MCF 10A (cell line): ENCODE data around the gene CDK2AP2. TPM values are rescaled to one million over a fixed set of nuclear protein-coding genes. Genes with fewer than 3 reads are reported as not detected.
A peak's percentile ranks its signal among the peaks of the same experiment; 100 is the strongest.

ENCODE experiments used
- BruUV-seq: library from RNA; stranded (reverse); fragments of 400-500 nt; replicated peaks from 2 replicates; lab custom pipeline; 2021; lab: Mats Ljungman, UMichigan
- CTCF ChIA-PET: fragments of 300-600 bp; sonication (Branson Sonifier 250); formaldehyde crosslinking; extraction: SDS; loops from one replicate; lab custom pipeline; 2021; ENCODE audit warnings: antibody characterized with exemption, inconsistent platforms; lab: Yijun Ruan, JAX
- POLR2A ChIA-PET: fragments of 300-600, 350-650 bp; sonication (Branson Sonifier 250); formaldehyde crosslinking; extraction: SDS; loops from one replicate; lab custom pipeline; 2020; ENCODE audit warnings: antibody characterized with exemption, inconsistent platforms; lab: Yijun Ruan, JAX
- DNase-seq: peaks from one replicate; pipeline ENCODE4 v3.0.0-alpha.2; 2018; ENCODE audit not compliant: unreplicated experiment
- H3K27ac Mint-ChIP-seq: one replicate; pipeline ENCODE4 v1.8.0; 2022; ENCODE audit warnings: mild to moderate bottlenecking, low read depth, mixed read lengths; ENCODE audit not compliant: unreplicated experiment
- H3K27me3 Mint-ChIP-seq: one replicate; pipeline ENCODE4 v1.8.0; 2022; ENCODE audit warnings: mixed read lengths; ENCODE audit not compliant: insufficient read depth, unreplicated experiment
- H3K36me3 Mint-ChIP-seq: one replicate; pipeline ENCODE4 v1.8.0; 2022; ENCODE audit warnings: mild to moderate bottlenecking, moderate library complexity, mixed read lengths; ENCODE audit not compliant: insufficient read depth, unreplicated experiment
- H3K4me1 Mint-ChIP-seq: one replicate; pipeline ENCODE4 v1.8.0; 2022; ENCODE audit warnings: mixed read lengths; ENCODE audit not compliant: insufficient read depth, unreplicated experiment
- H3K4me3 Mint-ChIP-seq: one replicate; pipeline ENCODE4 v1.8.0; 2022; ENCODE audit warnings: mild to moderate bottlenecking, moderate library complexity, mixed read lengths; ENCODE audit not compliant: unreplicated experiment
- H3K9me3 Mint-ChIP-seq: one replicate; pipeline ENCODE4 v1.8.0; 2022; ENCODE audit warnings: mixed read lengths; ENCODE audit not compliant: unreplicated experiment
- CTCF ChIP-seq: fragments of 200-600 bp; IDR thresholded peaks from one replicate; pipeline ENCODE4 v1.8.0; 2022; ENCODE audit warnings: antibody characterized with exemption, mild to moderate bottlenecking; ENCODE audit not compliant: unreplicated experiment
- intact Hi-C: fragments of 100-400 bp; cut with micrococcal nuclease; formaldehyde crosslinking; loops from 2 replicates; pipeline ENCODE4 v1.14.1; 2022
- total RNA-seq: library from RNA; stranded (reverse); gene quantifications from 2 replicates; pipeline ENCODE4 v1.2.3, GENCODE V29; 2022

Gene CDK2AP2
- total RNA-seq, 1 experiment from 2014 or later, result 93.7 TPM

DNA sequence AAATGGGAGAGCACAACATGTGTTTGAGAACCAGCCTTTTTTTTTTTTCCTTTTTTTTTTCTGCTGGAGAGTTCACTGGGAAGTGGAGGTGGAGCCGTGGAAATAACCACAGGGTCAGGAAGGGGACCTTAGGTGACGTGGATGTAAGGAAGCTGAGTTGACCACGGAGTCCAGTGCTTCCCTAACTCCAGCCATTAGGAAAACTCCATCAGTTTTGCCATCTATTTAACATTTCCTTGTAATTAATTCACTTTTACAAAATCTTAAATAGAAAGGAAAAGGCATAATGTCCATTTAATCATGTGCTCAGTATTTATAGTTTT, 2.0 kb upstream of the CDK2AP2 start:
- Mint-ChIP-seq H3K27me3 (peaks cover 12% of the 10 kb centered on the region), H3K27ac (no peak overlapping the region), H3K36me3 (peaks cover 6% of the 10 kb centered on the region), H3K4me3 (no peak overlapping the region), H3K9me3 (no peaks in the 10 kb centered on the region), H3K4me1 (peaks cover 20% of the 10 kb centered on the region)
- CTCF ChIA-PET, result no interaction called here
- POLR2A ChIA-PET, result no interaction called here
- TF ChIP-seq CTCF, result no peak
- intact Hi-C loops, result no loop called here
- DNase-seq, result no peak
- no TSS peak for BruUV-seq

DNA sequence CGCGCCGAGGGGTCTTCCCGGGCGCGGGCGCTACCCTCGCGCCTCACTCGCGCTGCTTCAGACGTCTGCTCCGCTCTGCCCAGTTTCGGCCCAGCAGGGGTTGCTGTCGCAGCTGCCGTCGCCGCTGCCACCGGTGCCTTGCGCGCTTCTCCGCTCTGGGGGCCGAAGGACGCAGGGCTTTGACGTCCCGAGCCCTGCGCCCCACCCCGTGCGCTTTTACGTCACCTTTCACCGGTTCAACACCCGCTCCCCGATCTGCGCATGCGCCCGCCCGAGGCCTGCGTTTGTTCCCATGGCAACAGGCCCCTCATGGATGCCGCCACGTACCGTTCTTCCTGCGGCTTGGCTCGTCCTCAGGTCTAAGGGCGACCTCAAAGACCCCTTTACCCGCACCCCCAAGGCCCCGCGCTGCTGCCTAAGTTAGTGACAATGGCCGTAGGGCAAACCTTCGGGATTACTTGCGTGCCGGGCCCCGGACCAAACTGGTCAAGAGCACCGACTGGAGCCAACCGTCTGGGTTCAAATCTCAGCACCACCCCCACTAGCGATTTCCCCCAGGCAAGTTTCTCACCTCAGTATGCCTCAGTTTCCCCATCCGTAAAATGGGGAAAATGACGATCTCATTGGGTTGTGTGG, 642 bp upstream of the CDK2AP2 start:
- TF ChIP-seq CTCF, result no peak
- Mint-ChIP-seq H3K4me1 (peaks cover 20% of the 10 kb centered on the region), H3K9me3 (no peaks in the 10 kb centered on the region), H3K27ac (peak overlapping the region; percentile 89), H3K27me3 (no peaks in the 10 kb centered on the region), H3K36me3 (peaks cover 6% of the 10 kb centered on the region), H3K4me3 (peak overlapping the region; percentile 92)
- ChIA-PET CTCF (interaction anchor here (1.2 to 1.4 kb wide), 2 partner anchors 43 to 138 kb away, joined by 3 to 5 read pairs; no protein-coding TSS in a partner anchor), POLR2A (interaction anchor here (0.6 to 1.9 kb wide), 4 partner anchors 10 to 107 kb away, joined by 3 to 8 read pairs (median 6); partner anchors contain the start of genes GSTP1 and PPP1CA)
- DNase-seq, result peak; percentile 95
- intact Hi-C loops, result loop anchor here (1.0 to 5.0 kb wide), 2 partner anchors 74 to 80 kb away; partner anchors contain the start of genes GSTP1 and RPS6KB2
- BruUV-seq, result TSS peak; percentile 65

DNA sequence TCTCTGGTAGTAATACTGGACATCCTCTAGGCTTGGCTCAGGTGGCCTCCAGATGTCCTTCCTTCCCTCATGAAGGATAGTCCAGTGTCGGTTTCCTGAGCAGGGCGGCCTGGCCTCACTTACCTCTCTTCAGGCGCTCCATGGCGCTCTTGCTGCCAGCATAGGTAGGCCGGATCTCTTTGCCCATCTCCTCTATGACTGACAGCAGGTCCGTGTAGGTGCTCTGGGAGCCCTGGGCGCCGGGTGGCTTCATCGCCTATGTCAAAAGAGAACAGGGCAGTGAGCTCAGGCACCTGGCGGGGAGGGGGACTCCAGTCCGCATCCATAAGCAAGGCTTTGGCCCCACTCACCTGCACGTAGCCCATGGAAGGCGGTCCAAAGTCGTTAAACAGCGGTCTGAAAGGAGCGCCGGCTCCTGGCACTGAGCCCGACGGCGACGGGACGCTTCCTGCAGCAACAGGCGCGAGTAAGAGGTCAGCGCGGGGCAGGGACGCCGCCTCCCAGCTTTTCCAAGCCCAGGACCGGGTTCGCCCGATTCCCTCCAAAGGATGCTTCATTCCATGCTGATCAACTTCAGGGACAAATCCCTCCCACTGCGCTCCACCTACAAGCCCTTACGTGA, 609 bp downstream of the CDK2AP2 start:
- Mint-ChIP-seq H3K27ac (peak overlapping the region; percentile 89), H3K27me3 (no peaks in the 10 kb centered on the region), H3K4me3 (peak overlapping the region; percentile 92), H3K9me3 (no peaks in the 10 kb centered on the region), H3K36me3 (peaks cover 10% of the 10 kb centered on the region), H3K4me1 (peaks cover 20% of the 10 kb centered on the region)
- intact Hi-C loops, result loop anchor here (2.0 to 5.0 kb wide), 2 partner anchors 65 to 75 kb away; partner anchors contain the start of genes CORO1B and GSTP1
- POLR2A ChIA-PET, result interaction anchor here (0.6 to 1.9 kb wide), 4 partner anchors 9 to 106 kb away, joined by 3 to 8 read pairs (median 6); partner anchors contain the start of genes GSTP1 and PPP1CA
- no peak for DNase-seq
- CTCF ChIA-PET, result interaction anchor here (0.5 to 1.4 kb wide), 4 partner anchors 21 to 136 kb away, joined by 3 to 5 read pairs (median 4); no protein-coding TSS in a partner anchor
- TSS peak; percentile 78 for BruUV-seq
- no peak for TF ChIP-seq CTCF
